22Rv1 (cell line): ENCODE measurements around the gene GPX4.

Source experiments
- ZFX ChIP-seq: fragments of 450-650 bp; IDR thresholded peaks from 2 replicates; pipeline ENCODE4 v1.6.1; 2017; ENCODE audit warnings: antibody characterized with exemption, borderline replicate concordance
- TF ChIP-seq, protein P1 (sequence below): fragments of 450-650 bp; IDR thresholded peaks from 2 replicates; pipeline ENCODE4 v1.5.1; 2017; ENCODE audit warnings: mild to moderate bottlenecking

DNA sequence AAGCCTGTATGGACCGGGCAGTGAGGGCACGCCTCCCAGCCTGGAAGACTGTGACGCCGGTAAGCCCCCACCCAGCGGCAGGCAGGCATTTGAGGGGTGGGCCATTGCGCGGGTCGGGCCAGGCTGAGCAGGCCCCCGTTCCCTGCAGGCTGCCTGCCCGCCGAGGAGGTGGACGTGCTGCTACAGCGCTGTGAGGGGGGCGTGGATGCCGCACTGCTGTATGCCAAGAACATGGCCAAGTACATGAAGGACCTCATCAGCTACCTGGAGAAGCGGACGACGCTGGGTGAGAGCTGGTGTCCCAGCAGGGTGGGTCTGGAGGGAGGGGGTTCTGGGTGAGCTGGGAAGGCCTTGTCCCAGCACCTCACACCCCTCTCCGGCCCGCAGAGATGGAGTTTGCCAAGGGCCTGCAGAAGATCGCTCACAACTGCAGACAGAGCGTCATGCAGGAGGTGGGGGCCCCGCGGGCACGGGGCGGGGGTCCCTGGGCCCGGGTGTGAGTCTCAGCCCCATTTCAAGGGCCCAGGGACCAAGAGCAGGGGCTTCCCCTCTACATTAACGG lies 29.8 kb upstream of the GPX4 start:
- TF ChIP-seq, protein P1, sequence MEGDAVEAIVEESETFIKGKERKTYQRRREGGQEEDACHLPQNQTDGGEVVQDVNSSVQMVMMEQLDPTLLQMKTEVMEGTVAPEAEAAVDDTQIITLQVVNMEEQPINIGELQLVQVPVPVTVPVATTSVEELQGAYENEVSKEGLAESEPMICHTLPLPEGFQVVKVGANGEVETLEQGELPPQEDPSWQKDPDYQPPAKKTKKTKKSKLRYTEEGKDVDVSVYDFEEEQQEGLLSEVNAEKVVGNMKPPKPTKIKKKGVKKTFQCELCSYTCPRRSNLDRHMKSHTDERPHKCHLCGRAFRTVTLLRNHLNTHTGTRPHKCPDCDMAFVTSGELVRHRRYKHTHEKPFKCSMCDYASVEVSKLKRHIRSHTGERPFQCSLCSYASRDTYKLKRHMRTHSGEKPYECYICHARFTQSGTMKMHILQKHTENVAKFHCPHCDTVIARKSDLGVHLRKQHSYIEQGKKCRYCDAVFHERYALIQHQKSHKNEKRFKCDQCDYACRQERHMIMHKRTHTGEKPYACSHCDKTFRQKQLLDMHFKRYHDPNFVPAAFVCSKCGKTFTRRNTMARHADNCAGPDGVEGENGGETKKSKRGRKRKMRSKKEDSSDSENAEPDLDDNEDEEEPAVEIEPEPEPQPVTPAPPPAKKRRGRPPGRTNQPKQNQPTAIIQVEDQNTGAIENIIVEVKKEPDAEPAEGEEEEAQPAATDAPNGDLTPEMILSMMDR: no peak
- TF ChIP-seq ZFX: no peak
